B cell (primary cell): ENCODE results near the gene SHISAL2A. TPM values are rescaled to one million over a fixed set of nuclear protein-coding genes. Genes with fewer than 3 reads are reported as not detected.

Source experiments
- ATAC-seq: fragments of 200-7000 bp; cut with Tn5 transposase; one replicate; pipeline ENCODE4 v1.10.0; 2021; ENCODE audit warnings: low read depth, mild to moderate bottlenecking, moderate number of reproducible peaks, moderate library complexity
- CTCF ChIA-PET: fragments of 350-600 bp; sonication (Branson Sonifier 250); formaldehyde crosslinking; loops from one replicate; lab custom pipeline; 2021; ENCODE audit warnings: antibody characterized with exemption, inconsistent platforms; lab: Charles Lee
- POLR2A ChIA-PET: fragments of 350-600 bp; sonication (Branson Sonifier 250); formaldehyde crosslinking; loops from one replicate; lab custom pipeline; 2021; ENCODE audit warnings: antibody characterized with exemption; lab: Charles Lee
- DNase-seq: peaks from one replicate; pipeline ENCODE4 v3.0.0; 2013
- H2AFZ ChIP-seq: 2 replicates; pipeline ENCODE4 v1.6.1; 2012; ENCODE audit warnings: mild to moderate bottlenecking, low read depth, low read length; ENCODE audit not compliant: insufficient read depth, poor library complexity, severe bottlenecking
- H3K27ac ChIP-seq, 2 donors: 1 replicate in 1 of 2; 2 replicates in 1 of 2; pipeline ENCODE4 v1.5.1; 2012 to 2013; ENCODE audit warnings: low read length in 2 of 2, mild to moderate bottlenecking in 2 of 2, moderate library complexity in 1 of 2
- H3K27me3 ChIP-seq, 4 experiments: fragments of 200-600 bp in 1 of 4; sonication (generic) in 1 of 4; replicated peaks in 1 of 4; 1 replicate in 2 of 4; 2 replicates in 2 of 4; pipeline versions ENCODE4 v1.6.1 to v1.7.0; 2013 to 2016; ENCODE audit warnings: low read length in 3 of 4, mild to moderate bottlenecking in 2 of 4, mixed read lengths in 1 of 4, moderate library complexity in 1 of 4; ENCODE audit not compliant: insufficient read depth in 4 of 4, control insufficient read depth in 3 of 4; ENCODE audit errors: control extremely low read depth in 1 of 4
- H3K36me3 ChIP-seq, 2 experiments: replicated peaks in 1 of 2; 1 replicate in 1 of 2; 2 replicates in 1 of 2; pipeline versions ENCODE4 v1.6.1 to v1.7.1; 2013; ENCODE audit warnings: low read length in 1 of 2; ENCODE audit not compliant: insufficient read depth in 2 of 2, control insufficient read depth in 1 of 2; ENCODE audit errors: control extremely low read depth in 1 of 2, extremely low read depth in 1 of 2
- H3K4me1 ChIP-seq, 2 donors: fragments of 200-600 bp in 1 of 2; sonication (generic) in 1 of 2; 1 replicate in 1 of 2; 2 replicates in 1 of 2; pipeline versions ENCODE4 v1.5.1 to v1.6.1; 2013 to 2017; ENCODE audit warnings: low read length in 2 of 2; ENCODE audit not compliant: control insufficient read depth in 2 of 2, insufficient read depth in 2 of 2
- H3K4me2 ChIP-seq: replicated peaks from 2 replicates; pipeline ENCODE3; 2012; ENCODE audit warnings: mild to moderate bottlenecking, low read depth, low read length; ENCODE audit not compliant: poor library complexity, severe bottlenecking
- H3K4me3 ChIP-seq, 5 experiments: fragments of 200-600 bp in 1 of 5; sonication (generic) in 1 of 5; 1 replicate in 3 of 5; 2 replicates in 2 of 5; pipeline versions ENCODE4 v1.5.1 to v1.7.0; 2011 to 2016; ENCODE audit warnings: low read length in 4 of 5, mild to moderate bottlenecking in 4 of 5, low read depth in 2 of 5, control low read depth in 1 of 5, moderate library complexity in 1 of 5; ENCODE audit not compliant: insufficient read depth in 1 of 5; ENCODE audit errors: control extremely low read depth in 1 of 5, extremely low read depth in 1 of 5
- H3K79me2 ChIP-seq: fragments of 200-600 bp; sonication (generic); one replicate; pipeline ENCODE4 v1.6.0; 2016; ENCODE audit warnings: low read length; ENCODE audit not compliant: control insufficient read depth, insufficient read depth
- H3K9ac ChIP-seq: fragments of 200-600 bp; sonication (generic); 2 replicates; pipeline ENCODE4 v1.6.1; 2017; ENCODE audit warnings: mild to moderate bottlenecking, low read length, moderate library complexity
- H3K9me3 ChIP-seq, 3 donors: one replicate each; pipeline versions ENCODE4 v1.6.1 to v1.7.1; 2013; ENCODE audit warnings: low read length in 2 of 3; ENCODE audit not compliant: control insufficient read depth in 2 of 3, insufficient read depth in 1 of 3; ENCODE audit errors: control extremely low read depth in 1 of 3
- H4K20me1 ChIP-seq: 2 replicates; pipeline ENCODE4 v1.6.0; 2012; ENCODE audit warnings: mild to moderate bottlenecking, low read length; ENCODE audit not compliant: insufficient read depth, control insufficient read depth, poor library complexity, severe bottlenecking
- H3K27ac Mint-ChIP-seq: one replicate; pipeline ENCODE4 v1.8.0; 2021; ENCODE audit warnings: mixed read lengths
- H3K27me3 Mint-ChIP-seq: one replicate; pipeline ENCODE4 v1.8.0; 2021; ENCODE audit warnings: mixed read lengths
- H3K4me1 Mint-ChIP-seq: one replicate; pipeline ENCODE4 v1.8.0; 2021; ENCODE audit warnings: mixed read lengths
- H3K4me3 Mint-ChIP-seq: one replicate; pipeline ENCODE4 v1.8.0; 2021; ENCODE audit warnings: mixed read lengths
- H3K9me3 Mint-ChIP-seq: one replicate; pipeline ENCODE4 v1.8.0; 2022; ENCODE audit warnings: mixed read lengths; ENCODE audit not compliant: insufficient read depth
- CTCF ChIP-seq: fragments of 200-600 bp; IDR thresholded peaks from one replicate; pipeline ENCODE4 v1.8.0; 2022; ENCODE audit warnings: antibody characterized with exemption, mild to moderate bottlenecking
- EZH2 ChIP-seq: IDR thresholded peaks from 2 replicates; pipeline ENCODE4 v1.6.1; 2012; ENCODE audit warnings: borderline replicate concordance, low read depth, mild to moderate bottlenecking, moderate library complexity, low read length; ENCODE audit not compliant: insufficient read depth, poor library complexity, severe bottlenecking
- WGBS: methylation state at CpG from one replicate; pipeline ENCODE4 v1.1.5; 2013; ENCODE audit warnings: missing lambda C conversion rate; ENCODE audit not compliant: insufficient coverage; 5-methylcytosine and 5-hydroxymethylcytosine counted together
- intact Hi-C: fragments of 100-400 bp; cut with micrococcal nuclease; formaldehyde crosslinking; loops from one replicate; pipeline ENCODE4 v1.10.0; 2022
- polyA plus RNA-seq: library from polyadenylated mRNA; depleted of rRNA; stranded (reverse); fragments of >200 nt; gene quantifications from 2 replicates; pipeline ENCODE4 v1.2.3, GENCODE V29; 2012
- total RNA-seq, 2 donors: library from RNA; stranded (reverse); fragments of 120-200 nt in 1 of 2; gene quantifications; 1 replicate in 1 of 2; 2 replicates in 1 of 2; pipeline versions ENCODE4 v1.2.3 to v1.2.4, GENCODE V29; 2013 to 2022

SHISAL2A gene
- total and polyA plus RNA-seq, 2 donors (not counting 1 experiment from before 2014, with no cell fraction given) = 63.3 to 91.0 TPM

GRCh38 chr1:52667290-52667689 lies 34.3 kb downstream of the SHISAL2A start:
- H3K9me3 Mint-ChIP-seq = no peaks in the 10 kb centered on the region
- H3K9ac ChIP-seq = no peak overlapping the region
- H4K20me1 ChIP-seq = no peaks in the 10 kb centered on the region
- H2AFZ ChIP-seq = no peak overlapping the region
- H3K27ac ChIP-seq = no peak overlapping the region
- H3K79me2 ChIP-seq = peaks cover 11% of the 10 kb centered on the region
- H3K27me3 ChIP-seq = no peaks in the 10 kb centered on the region
- H3K4me1 Mint-ChIP-seq = peaks cover 15% of the 10 kb centered on the region
- TF ChIP-seq EZH2 = no peak
- TF ChIP-seq CTCF = no peak
- no peak overlapping the region for H3K4me3 ChIP-seq
- intact Hi-C loops = loop anchor here (5.0 kb wide), 1 partner anchor 65 kb away; the partner anchor contains the start of gene GPX7
- H3K4me1 ChIP-seq = peaks cover 4 to 8% of the 10 kb centered on the region in 2 donors
- H3K9me3 ChIP-seq = no peaks in the 10 kb centered on the region
- ChIA-PET CTCF (interaction anchor here (0.6 to 3.8 kb wide), 13 partner anchors 11 to 539 kb away, joined by 3 to 42 read pairs (median 6); partner anchors contain the start of genes SHISAL2A and TUT4), POLR2A (no interaction called here)
- H3K4me2 ChIP-seq = no peak overlapping the region
- ATAC-seq (no peak), DNase-seq (no peak)
- no peaks in the 10 kb centered on the region for H3K27me3 Mint-ChIP-seq
- WGBS = 75% methylated on average over 3 of the region's 5 CpGs
- H3K27ac Mint-ChIP-seq = no peak overlapping the region
- no peak overlapping the region for H3K4me3 Mint-ChIP-seq
- H3K36me3 ChIP-seq = peaks cover 0 to 48% of the 10 kb centered on the region in 2 experiments

GRCh38 chr1:52667984-52668383 lies 35.0 kb downstream of the SHISAL2A start:
- Histone ChIP-seq H3K4me2 (no peak overlapping the region), H3K4me3 (no peak overlapping the region), H3K4me1 (peaks cover 4 to 8% of the 10 kb centered on the region in 2 donors), H3K9ac (no peak overlapping the region), H3K79me2 (peaks cover 11% of the 10 kb centered on the region), H2AFZ (no peak overlapping the region), H3K9me3 (no peaks in the 10 kb centered on the region), H4K20me1 (no peaks in the 10 kb centered on the region), H3K27me3 (no peaks in the 10 kb centered on the region), H3K27ac (no peak overlapping the region), H3K36me3 (peaks cover 0 to 48% of the 10 kb centered on the region in 2 experiments)
- no peak overlapping the region for H3K4me3 Mint-ChIP-seq
- intact Hi-C loops = loop anchor here (5.0 kb wide), 1 partner anchor 66 kb away; the partner anchor contains the start of gene GPX7
- DNase-seq = no peak
- peaks cover 15% of the 10 kb centered on the region for H3K4me1 Mint-ChIP-seq
- ChIA-PET CTCF (interaction anchor here (0.6 to 3.8 kb wide), 6 partner anchors 9 to 229 kb away, joined by 4 to 42 read pairs (median 10); partner anchors contain the start of gene SHISAL2A), POLR2A (interaction anchor here (1.1 kb wide), 1 partner anchor 10 kb away, joined by 3 read pairs; no protein-coding TSS in a partner anchor)
- H3K9me3 Mint-ChIP-seq = no peaks in the 10 kb centered on the region
- no peak for ATAC-seq
- WGBS = 90% methylated on average over 2 of the region's 3 CpGs
- H3K27me3 Mint-ChIP-seq = no peaks in the 10 kb centered on the region
- H3K27ac Mint-ChIP-seq = no peak overlapping the region
- no peak for TF ChIP-seq CTCF
